T-helper 2 cell treated with Interferon-gamma antibody and Interleukin-4, amounts not matched to agents 5 μg/mL and 100 μg/mL, for 36 hours (primary cell): ENCODE data around the gene OSGIN1.

Source experiments
- DNase-seq: peaks from one replicate; pipeline ENCODE4 v3.0.0; 2021; ENCODE audit warnings: low spot score
- H3K27ac Mint-ChIP-seq: one replicate; pipeline ENCODE4 v1.8.0; 2021; ENCODE audit warnings: mild to moderate bottlenecking, mixed read lengths
- H3K27me3 Mint-ChIP-seq: one replicate; pipeline ENCODE4 v1.8.0; 2021; ENCODE audit warnings: low read depth, mixed read lengths
- H3K36me3 Mint-ChIP-seq: one replicate; pipeline ENCODE4 v1.8.0; 2021; ENCODE audit warnings: low read depth, mixed read lengths
- H3K4me1 Mint-ChIP-seq: one replicate; pipeline ENCODE4 v1.8.0; 2021; ENCODE audit warnings: low read depth, mixed read lengths
- H3K4me3 Mint-ChIP-seq: one replicate; pipeline ENCODE4 v1.8.0; 2022; ENCODE audit warnings: mild to moderate bottlenecking, moderate library complexity, mixed read lengths
- H3K9me3 Mint-ChIP-seq: one replicate; pipeline ENCODE4 v1.8.0; 2021; ENCODE audit warnings: mixed read lengths

Gene OSGIN1

DNA sequence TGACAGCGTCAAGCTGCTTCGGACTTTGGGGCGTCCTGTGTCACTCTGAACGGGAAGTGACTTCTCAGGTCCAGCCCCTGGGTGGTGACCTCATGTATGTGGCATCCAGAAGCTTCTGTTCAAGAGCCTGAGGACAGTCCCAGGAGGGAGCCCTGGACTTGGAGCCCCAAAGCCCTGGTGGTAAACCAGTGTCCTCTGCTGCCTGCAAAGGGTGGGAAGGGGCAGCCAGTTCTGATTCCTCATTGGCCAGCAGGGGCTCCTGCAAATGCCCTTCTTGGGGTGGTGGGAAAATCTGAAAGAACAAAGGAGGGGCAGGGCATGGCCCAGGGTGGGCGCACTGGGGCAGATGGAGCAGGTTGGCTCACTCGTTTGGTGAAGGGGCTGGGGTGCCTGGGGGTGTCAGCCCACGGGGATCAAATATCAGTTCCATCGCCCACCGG, 1.6 kb downstream of the OSGIN1 start:
- H3K4me1 Mint-ChIP-seq: peaks cover 15% of the 10 kb centered on the region
- H3K9me3 Mint-ChIP-seq: no peaks in the 10 kb centered on the region
- peak overlapping the region; percentile 83 for H3K4me3 Mint-ChIP-seq
- no peaks in the 10 kb centered on the region for H3K36me3 Mint-ChIP-seq
- peaks cover 10% of the 10 kb centered on the region for H3K27me3 Mint-ChIP-seq
- H3K27ac Mint-ChIP-seq: no peak overlapping the region
- no peak for DNase-seq

DNA sequence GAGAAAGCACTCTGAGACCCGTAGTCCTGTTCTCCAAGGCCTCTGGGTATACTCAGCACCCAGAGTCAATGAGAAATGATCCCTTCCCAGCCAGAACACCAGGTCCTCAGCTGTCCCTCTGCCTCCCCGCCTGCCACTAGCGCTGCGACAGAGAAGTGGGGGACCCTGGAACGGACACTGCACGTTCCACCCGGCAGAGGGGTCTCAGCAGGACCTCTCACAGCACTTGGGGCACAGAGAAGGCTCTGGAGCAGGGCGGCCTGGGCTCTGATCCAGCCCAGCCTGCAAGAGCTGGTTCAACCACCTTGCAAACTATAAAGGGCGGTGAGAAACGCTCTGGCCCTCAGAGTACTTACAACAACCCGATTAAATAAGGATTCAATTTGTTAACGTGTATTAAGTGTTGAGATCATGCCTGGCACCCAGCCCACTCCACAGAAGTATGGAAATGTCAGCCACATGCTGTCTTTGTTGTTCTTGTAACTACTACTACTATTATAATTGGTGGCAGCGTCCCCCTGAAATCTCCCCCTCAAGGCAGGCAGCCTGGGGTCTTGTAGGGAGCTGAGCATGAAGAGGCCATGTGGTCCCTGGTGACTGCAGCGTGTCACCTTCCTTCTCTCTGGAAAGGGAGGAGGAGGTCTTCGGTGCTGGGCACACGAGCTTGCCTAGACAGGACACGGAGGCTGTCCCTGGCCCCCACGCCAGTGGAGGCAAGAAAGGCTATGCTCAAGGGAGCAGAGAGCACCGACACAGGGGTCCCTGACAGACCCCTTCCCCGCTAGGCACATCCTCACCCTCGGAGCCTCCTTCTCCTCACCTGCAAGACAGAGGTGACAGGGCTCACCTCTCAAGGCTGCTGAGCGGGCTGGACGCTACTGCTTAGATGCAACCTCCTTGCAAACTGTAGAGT, 2.4 kb downstream of the OSGIN1 start:
- Mint-ChIP-seq H3K4me3 (no peak overlapping the region), H3K27me3 (peaks cover 10% of the 10 kb centered on the region), H3K4me1 (peaks cover 15% of the 10 kb centered on the region), H3K36me3 (no peaks in the 10 kb centered on the region), H3K9me3 (no peaks in the 10 kb centered on the region), H3K27ac (no peak overlapping the region)
- DNase-seq: no peak

- peaks cover 10% of the 10 kb centered on the region for H3K27me3 Mint-ChIP-seq
- no peaks in the 10 kb centered on the region for H3K9me3 Mint-ChIP-seq
- peaks cover 15% of the 10 kb centered on the region for H3K4me1 Mint-ChIP-seq
- H3K36me3 Mint-ChIP-seq: no peaks in the 10 kb centered on the region
- H3K4me3 Mint-ChIP-seq: no peak overlapping the region
- DNase-seq: peak; percentile 65
- H3K27ac Mint-ChIP-seq: no peak overlapping the region
These were observed 3.6 kb downstream of the OSGIN1 start for GRCh38 chr16:83956336-83957289.

DNA sequence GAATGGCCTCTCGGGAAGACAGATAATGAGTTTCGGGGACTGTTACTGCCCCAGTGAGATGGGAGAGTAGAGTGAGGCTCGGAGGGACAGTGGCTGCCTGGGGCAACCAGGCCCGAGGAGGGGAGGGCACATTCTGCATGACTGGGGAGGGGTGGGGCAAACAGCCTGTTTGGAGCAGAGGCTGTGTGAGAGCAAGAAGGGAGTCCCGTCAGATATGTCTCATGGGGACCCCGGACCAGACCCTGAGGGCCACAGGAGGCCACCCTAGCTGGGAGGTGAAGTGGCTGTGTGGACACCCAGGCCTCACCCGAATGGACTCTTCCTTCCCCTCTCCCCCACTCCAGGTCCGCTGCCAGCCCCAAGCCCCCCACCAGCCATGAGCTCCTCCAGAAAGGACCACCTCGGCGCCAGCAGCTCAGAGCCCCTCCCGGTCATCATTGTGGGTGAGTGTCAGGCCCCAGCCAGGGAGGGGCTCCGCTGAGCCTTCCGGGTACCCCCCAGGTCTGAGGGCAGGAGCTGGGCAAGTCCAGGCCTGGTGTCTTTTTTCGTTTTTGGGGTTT, 4.3 kb downstream of the OSGIN1 start:
- Mint-ChIP-seq H3K9me3 (no peaks in the 10 kb centered on the region), H3K4me3 (no peak overlapping the region), H3K27ac (no peak overlapping the region), H3K4me1 (peaks cover 13% of the 10 kb centered on the region), H3K36me3 (no peaks in the 10 kb centered on the region), H3K27me3 (peaks cover 10% of the 10 kb centered on the region)
- DNase-seq: no peak

DNA sequence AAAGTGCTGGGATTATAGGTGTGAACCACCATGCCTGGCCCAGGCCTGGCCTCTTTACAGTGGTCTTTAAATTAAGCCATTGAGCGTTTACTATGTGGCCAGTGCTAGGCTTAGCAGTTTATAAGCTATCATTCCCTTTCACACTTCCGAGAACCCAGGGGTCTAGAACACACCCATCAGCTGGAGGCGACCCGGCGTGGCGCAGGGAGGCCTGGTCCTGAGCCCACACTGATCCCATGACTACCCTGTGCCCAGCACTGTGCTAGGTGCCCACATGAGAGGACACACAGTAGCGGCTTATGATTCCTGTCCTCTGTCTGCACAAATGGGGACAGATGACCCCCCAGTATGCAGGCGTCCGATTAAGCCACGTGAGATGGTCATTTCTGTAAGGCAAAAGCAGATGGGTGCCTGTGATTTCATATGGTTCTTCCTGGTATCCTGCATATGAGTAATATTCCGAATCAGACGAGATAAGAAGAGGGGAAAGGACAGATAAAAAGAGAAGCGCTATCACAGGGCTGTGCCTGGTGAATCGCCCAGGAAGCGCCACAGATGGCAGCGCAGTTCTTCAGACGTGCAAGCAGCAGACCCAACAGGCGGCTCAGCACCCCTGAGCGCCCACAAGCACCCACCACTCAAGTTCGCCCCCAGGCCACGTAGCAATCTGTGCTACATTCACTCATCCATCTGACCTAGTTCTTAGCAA, 5.3 kb downstream of the OSGIN1 start:
- no peaks in the 10 kb centered on the region for H3K36me3 Mint-ChIP-seq
- no peak overlapping the region for H3K27ac Mint-ChIP-seq
- no peak for DNase-seq
- no peaks in the 10 kb centered on the region for H3K9me3 Mint-ChIP-seq
- H3K4me1 Mint-ChIP-seq: peaks cover 8% of the 10 kb centered on the region
- H3K4me3 Mint-ChIP-seq: no peak overlapping the region
- peaks cover 10% of the 10 kb centered on the region for H3K27me3 Mint-ChIP-seq

DNA sequence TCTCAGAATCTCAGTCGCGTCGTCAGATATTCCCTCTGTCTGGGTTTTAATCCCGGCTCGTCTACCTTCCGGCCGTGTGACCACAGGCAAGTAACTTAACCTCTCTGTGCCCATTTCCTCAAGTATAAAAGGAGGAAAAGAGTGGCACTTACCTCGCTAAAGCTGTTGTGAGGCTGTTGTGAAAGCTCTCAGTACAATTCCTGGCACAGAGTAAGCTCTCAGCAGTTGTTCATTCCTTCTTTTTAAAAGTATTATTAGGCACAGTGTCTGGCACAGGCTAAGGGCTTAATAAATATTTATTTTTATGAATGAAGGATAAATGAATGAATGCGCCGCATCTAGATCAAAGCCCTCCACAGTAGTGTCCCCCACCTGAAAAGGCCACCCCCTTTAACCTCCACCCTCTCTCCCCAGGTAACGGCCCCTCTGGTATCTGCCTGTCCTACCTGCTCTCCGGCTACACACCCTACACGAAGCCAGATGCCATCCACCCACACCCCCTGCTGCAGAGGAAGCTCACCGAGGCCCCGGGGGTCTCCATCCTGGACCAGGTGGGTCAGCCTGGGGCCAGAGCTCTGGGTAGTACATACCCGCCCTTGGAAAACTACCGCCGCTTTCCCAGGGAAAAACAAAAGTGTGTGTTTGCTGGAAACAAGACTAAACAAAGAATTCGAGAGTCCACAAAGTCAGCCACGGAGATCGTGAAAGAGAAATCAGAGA, 6.0 kb downstream of the OSGIN1 start:
- no peaks in the 10 kb centered on the region for H3K36me3 Mint-ChIP-seq
- no peak overlapping the region for H3K27ac Mint-ChIP-seq
- H3K4me1 Mint-ChIP-seq: peaks cover 7% of the 10 kb centered on the region
- no peaks in the 10 kb centered on the region for H3K9me3 Mint-ChIP-seq
- H3K27me3 Mint-ChIP-seq: peaks cover 8% of the 10 kb centered on the region
- no peak overlapping the region for H3K4me3 Mint-ChIP-seq
- no peak for DNase-seq

DNA sequence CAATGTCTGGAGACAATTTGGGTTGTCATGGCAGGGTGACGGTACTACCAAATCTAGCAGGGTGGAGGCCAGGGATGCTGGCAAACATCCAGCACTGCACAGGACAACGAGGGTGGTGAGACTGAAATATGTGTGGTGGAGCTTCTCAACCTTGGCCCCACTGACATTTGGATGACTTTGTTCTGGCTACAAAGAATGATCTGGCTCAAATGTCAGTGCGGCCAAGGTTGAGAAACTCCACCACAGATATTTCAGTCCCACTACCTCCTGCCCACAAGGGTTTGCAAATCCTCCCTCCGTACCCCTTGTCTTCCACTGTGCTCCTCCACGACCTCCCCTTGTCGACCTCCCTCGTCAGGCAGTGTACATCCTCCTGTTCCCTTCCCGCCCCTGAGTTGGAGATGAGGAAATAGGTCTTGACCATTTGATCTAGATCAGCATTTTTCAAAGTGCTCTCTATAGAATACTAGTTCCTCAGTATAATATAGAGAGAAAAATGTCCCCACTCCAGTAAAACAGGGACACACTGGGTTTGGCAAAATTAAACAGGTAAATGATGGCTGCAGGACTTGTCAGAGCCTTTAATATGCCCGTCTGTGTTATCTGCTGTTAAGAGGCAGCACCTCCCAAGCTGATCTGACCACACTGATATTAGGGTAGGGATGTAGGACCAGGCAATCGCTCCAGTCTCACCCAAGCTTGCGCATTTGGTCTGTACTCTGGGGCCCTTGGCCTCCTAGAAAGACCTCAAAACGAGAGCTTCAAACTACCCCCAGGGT, 6.8 kb downstream of the OSGIN1 start:
- Mint-ChIP-seq H3K36me3 (no peaks in the 10 kb centered on the region), H3K27me3 (no peaks in the 10 kb centered on the region), H3K4me1 (no peaks in the 10 kb centered on the region), H3K27ac (no peak overlapping the region), H3K9me3 (no peaks in the 10 kb centered on the region), H3K4me3 (no peak overlapping the region)
- no peak for DNase-seq

GRCh38 chr16:83960521-83961249, 7.6 kb downstream of the OSGIN1 start:
- no peaks in the 10 kb centered on the region for H3K4me1 Mint-ChIP-seq
- H3K9me3 Mint-ChIP-seq: no peaks in the 10 kb centered on the region
- no peak overlapping the region for H3K27ac Mint-ChIP-seq
- DNase-seq: no peak
- H3K4me3 Mint-ChIP-seq: no peak overlapping the region
- no peaks in the 10 kb centered on the region for H3K27me3 Mint-ChIP-seq
- H3K36me3 Mint-ChIP-seq: no peaks in the 10 kb centered on the region

DNA sequence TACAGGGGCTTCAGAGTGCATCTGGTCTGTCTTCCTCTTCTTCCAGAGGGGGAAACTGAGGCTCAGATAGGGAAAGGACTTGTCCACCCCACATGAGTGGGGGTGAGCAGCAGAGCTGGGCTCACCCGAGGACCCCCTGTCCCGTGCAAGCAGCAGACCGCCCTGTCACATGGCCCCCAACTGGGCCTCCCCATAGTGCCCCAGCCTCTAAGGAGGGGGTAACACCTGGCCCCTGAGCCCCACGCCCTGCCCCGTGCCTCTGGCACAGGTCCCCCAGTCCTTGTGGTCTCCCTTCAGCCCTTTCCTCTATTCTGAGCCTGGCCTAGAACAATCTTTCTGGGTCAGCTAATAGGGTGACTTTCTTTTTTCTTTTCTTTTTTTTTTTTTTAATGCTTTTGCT, 8.6 kb downstream of the OSGIN1 start:
- Mint-ChIP-seq H3K9me3 (no peaks in the 10 kb centered on the region), H3K27ac (no peak overlapping the region), H3K4me1 (no peaks in the 10 kb centered on the region), H3K4me3 (no peak overlapping the region), H3K27me3 (no peaks in the 10 kb centered on the region), H3K36me3 (no peaks in the 10 kb centered on the region)
- DNase-seq: no peak

- H3K4me3 Mint-ChIP-seq: no peak overlapping the region
- H3K4me1 Mint-ChIP-seq: peaks cover 3% of the 10 kb centered on the region
- peaks cover 6% of the 10 kb centered on the region for H3K27me3 Mint-ChIP-seq
- H3K9me3 Mint-ChIP-seq: no peaks in the 10 kb centered on the region
- H3K36me3 Mint-ChIP-seq: no peaks in the 10 kb centered on the region
- no peak for DNase-seq
- no peak overlapping the region for H3K27ac Mint-ChIP-seq
These were observed 10.5 kb downstream of the OSGIN1 start for GRCh38 chr16:83963277-83964119.

- H3K27me3 Mint-ChIP-seq: peaks cover 13% of the 10 kb centered on the region
- H3K4me3 Mint-ChIP-seq: no peak overlapping the region
- H3K4me1 Mint-ChIP-seq: peaks cover 3% of the 10 kb centered on the region
- no peak overlapping the region for H3K27ac Mint-ChIP-seq
- H3K36me3 Mint-ChIP-seq: no peaks in the 10 kb centered on the region
- DNase-seq: no peak
- no peaks in the 10 kb centered on the region for H3K9me3 Mint-ChIP-seq
These were observed 11.8 kb downstream of the OSGIN1 start for GRCh38 chr16:83964684-83965443.
